WTC11 (cell line): Measurements from ENCODE around the gene VSTM2B.

ENCODE experiments used
- ATF1 ChIP-seq: sonication (generic); formaldehyde crosslinking; IDR thresholded peaks from 2 replicates; pipeline ENCODE4 v1.8.1; 2023; ENCODE audit warnings: mild to moderate bottlenecking, moderate library complexity, missing genetic modification reagents
- CBFB ChIP-seq: sonication (generic); formaldehyde crosslinking; IDR thresholded peaks from 2 replicates; pipeline ENCODE4 v1.8.1; 2022; ENCODE audit warnings: mild to moderate bottlenecking, low read depth, missing genetic modification reagents
- CREB1 ChIP-seq: sonication (generic); formaldehyde crosslinking; IDR thresholded peaks from 2 replicates; pipeline ENCODE4 v1.8.0; 2023; ENCODE audit warnings: mild to moderate bottlenecking, missing genetic modification reagents
- ELF4 ChIP-seq: sonication (generic); formaldehyde crosslinking; IDR thresholded peaks from 2 replicates; pipeline ENCODE4 v1.8.1; 2022; ENCODE audit warnings: low read depth, mild to moderate bottlenecking, moderate library complexity, missing genetic modification reagents
- IRF2 ChIP-seq: sonication (generic); formaldehyde crosslinking; IDR thresholded peaks from 2 replicates; pipeline ENCODE4 v1.8.0; 2022; ENCODE audit warnings: low read depth, missing genetic modification reagents, borderline replicate concordance
- JUN ChIP-seq: sonication (generic); formaldehyde crosslinking; IDR thresholded peaks from 2 replicates; pipeline ENCODE4 v1.8.0; 2023; ENCODE audit warnings: mild to moderate bottlenecking, missing genetic modification reagents
- SP1 ChIP-seq: sonication (generic); formaldehyde crosslinking; conservative IDR thresholded peaks from 2 replicates; pipeline ENCODE4 v1.8.1; 2022; ENCODE audit warnings: missing genetic modification reagents
- TEAD1 ChIP-seq: sonication (generic); formaldehyde crosslinking; IDR thresholded peaks from 2 replicates; pipeline ENCODE4 v1.8.0; 2022; ENCODE audit warnings: mild to moderate bottlenecking, missing genetic modification reagents
- ZNF423 ChIP-seq: fragments of 250-450 bp; sonication (Bioruptor Pico); IDR thresholded peaks from 2 replicates; pipeline ENCODE4 v2.1.2; 2022; ENCODE audit warnings: mild to moderate bottlenecking, moderate library complexity
- TF ChIP-seq, protein P1 (sequence below): sonication (generic); formaldehyde crosslinking; conservative IDR thresholded peaks from 2 replicates; pipeline ENCODE4 v1.8.1; 2023; ENCODE audit warnings: mild to moderate bottlenecking, low read depth, missing genetic modification reagents, moderate library complexity
- TF ChIP-seq, protein P2 (sequence below): sonication (generic); formaldehyde crosslinking; conservative IDR thresholded peaks from 2 replicates; pipeline ENCODE4 v1.8.1; 2022; ENCODE audit warnings: mild to moderate bottlenecking, missing genetic modification reagents
- TF ChIP-seq, protein P3 (sequence below): sonication (generic); formaldehyde crosslinking; IDR thresholded peaks from 2 replicates; pipeline ENCODE4 v1.8.1; 2022; ENCODE audit warnings: mild to moderate bottlenecking, missing genetic modification reagents, moderate library complexity, borderline replicate concordance
- TF ChIP-seq, protein P4 (sequence below): fragments of 200-600 bp; IDR thresholded peaks from 2 replicates; pipeline ENCODE4 v1.8.0; 2022; ENCODE audit warnings: antibody characterized with exemption
- TF ChIP-seq, protein P5 (sequence below): fragments of 250-450 bp; sonication (Bioruptor Pico); IDR thresholded peaks from 2 replicates; pipeline ENCODE4 v1.8.0; 2021; ENCODE audit warnings: mild to moderate bottlenecking

DNA sequence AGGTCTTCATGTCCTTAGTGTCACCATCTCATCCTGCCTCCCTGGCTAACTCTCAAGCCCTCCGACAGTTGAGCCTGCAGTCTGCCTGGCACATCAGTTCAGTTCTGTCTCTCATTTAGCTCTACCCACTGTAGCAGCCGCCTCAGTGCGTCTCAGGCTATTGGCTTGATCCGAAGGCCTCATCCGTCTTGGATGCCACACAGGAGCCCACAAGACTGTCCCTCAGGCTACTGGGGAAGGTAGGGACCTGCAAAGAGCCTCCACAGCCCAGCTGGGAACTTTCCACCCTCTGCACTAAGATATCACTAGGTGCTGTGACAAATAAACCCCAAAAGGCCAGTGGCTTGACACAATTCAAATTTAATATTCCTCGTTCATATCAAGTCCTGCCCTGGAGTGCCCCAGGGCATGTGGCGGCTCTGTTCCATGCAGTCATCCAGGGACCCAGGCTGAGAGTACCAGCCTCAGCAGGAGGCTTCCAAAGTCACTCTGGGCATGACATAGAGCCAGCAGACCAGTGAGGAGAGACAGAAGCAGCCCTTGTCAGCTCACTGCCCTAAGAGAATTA is 5.7 kb downstream of the VSTM2B start:
- no peak for TF ChIP-seq CBFB (CRISPR knock-in tag)
- TF ChIP-seq CREB1 (CRISPR knock-in tag), result no peak
- TF ChIP-seq JUN, result no peak
- TF ChIP-seq, protein P1, sequence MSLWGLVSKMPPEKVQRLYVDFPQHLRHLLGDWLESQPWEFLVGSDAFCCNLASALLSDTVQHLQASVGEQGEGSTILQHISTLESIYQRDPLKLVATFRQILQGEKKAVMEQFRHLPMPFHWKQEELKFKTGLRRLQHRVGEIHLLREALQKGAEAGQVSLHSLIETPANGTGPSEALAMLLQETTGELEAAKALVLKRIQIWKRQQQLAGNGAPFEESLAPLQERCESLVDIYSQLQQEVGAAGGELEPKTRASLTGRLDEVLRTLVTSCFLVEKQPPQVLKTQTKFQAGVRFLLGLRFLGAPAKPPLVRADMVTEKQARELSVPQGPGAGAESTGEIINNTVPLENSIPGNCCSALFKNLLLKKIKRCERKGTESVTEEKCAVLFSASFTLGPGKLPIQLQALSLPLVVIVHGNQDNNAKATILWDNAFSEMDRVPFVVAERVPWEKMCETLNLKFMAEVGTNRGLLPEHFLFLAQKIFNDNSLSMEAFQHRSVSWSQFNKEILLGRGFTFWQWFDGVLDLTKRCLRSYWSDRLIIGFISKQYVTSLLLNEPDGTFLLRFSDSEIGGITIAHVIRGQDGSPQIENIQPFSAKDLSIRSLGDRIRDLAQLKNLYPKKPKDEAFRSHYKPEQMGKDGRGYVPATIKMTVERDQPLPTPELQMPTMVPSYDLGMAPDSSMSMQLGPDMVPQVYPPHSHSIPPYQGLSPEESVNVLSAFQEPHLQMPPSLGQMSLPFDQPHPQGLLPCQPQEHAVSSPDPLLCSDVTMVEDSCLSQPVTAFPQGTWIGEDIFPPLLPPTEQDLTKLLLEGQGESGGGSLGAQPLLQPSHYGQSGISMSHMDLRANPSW (CRISPR knock-in tag), result no peak
- TF ChIP-seq TEAD1 (CRISPR knock-in tag), result no peak
- TF ChIP-seq, protein P2, sequence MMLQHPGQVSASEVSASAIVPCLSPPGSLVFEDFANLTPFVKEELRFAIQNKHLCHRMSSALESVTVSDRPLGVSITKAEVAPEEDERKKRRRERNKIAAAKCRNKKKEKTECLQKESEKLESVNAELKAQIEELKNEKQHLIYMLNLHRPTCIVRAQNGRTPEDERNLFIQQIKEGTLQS (CRISPR knock-in tag), result no peak
- TF ChIP-seq ZNF423 (CRISPR knock-in tag), result no peak
- no peak for TF ChIP-seq SP1 (CRISPR knock-in tag)
- TF ChIP-seq ELF4, result no peak
- TF ChIP-seq, protein P3, sequence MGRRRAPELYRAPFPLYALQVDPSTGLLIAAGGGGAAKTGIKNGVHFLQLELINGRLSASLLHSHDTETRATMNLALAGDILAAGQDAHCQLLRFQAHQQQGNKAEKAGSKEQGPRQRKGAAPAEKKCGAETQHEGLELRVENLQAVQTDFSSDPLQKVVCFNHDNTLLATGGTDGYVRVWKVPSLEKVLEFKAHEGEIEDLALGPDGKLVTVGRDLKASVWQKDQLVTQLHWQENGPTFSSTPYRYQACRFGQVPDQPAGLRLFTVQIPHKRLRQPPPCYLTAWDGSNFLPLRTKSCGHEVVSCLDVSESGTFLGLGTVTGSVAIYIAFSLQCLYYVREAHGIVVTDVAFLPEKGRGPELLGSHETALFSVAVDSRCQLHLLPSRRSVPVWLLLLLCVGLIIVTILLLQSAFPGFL (CRISPR knock-in tag), result no peak
- TF ChIP-seq, protein P4, sequence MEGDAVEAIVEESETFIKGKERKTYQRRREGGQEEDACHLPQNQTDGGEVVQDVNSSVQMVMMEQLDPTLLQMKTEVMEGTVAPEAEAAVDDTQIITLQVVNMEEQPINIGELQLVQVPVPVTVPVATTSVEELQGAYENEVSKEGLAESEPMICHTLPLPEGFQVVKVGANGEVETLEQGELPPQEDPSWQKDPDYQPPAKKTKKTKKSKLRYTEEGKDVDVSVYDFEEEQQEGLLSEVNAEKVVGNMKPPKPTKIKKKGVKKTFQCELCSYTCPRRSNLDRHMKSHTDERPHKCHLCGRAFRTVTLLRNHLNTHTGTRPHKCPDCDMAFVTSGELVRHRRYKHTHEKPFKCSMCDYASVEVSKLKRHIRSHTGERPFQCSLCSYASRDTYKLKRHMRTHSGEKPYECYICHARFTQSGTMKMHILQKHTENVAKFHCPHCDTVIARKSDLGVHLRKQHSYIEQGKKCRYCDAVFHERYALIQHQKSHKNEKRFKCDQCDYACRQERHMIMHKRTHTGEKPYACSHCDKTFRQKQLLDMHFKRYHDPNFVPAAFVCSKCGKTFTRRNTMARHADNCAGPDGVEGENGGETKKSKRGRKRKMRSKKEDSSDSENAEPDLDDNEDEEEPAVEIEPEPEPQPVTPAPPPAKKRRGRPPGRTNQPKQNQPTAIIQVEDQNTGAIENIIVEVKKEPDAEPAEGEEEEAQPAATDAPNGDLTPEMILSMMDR, result no peak
- no peak for TF ChIP-seq IRF2
- TF ChIP-seq ATF1 (CRISPR knock-in tag), result no peak
- TF ChIP-seq, protein P5, sequence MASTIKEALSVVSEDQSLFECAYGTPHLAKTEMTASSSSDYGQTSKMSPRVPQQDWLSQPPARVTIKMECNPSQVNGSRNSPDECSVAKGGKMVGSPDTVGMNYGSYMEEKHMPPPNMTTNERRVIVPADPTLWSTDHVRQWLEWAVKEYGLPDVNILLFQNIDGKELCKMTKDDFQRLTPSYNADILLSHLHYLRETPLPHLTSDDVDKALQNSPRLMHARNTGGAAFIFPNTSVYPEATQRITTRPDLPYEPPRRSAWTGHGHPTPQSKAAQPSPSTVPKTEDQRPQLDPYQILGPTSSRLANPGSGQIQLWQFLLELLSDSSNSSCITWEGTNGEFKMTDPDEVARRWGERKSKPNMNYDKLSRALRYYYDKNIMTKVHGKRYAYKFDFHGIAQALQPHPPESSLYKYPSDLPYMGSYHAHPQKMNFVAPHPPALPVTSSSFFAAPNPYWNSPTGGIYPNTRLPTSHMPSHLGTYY (CRISPR knock-in tag), result no peak
